OCI-LY7 (cell line): ENCODE data around the gene MARK3. TPM values are rescaled to one million over a fixed set of nuclear protein-coding genes. Genes with fewer than 3 reads are reported as not detected.

ENCODE experiments used
- BruUV-seq: library from RNA; stranded (reverse); fragments of 400-500 nt; replicated peaks from 2 replicates; lab custom pipeline; 2021; lab: Mats Ljungman, UMichigan
- CTCF ChIA-PET: fragments of 300-600 bp; sonication (Branson Sonifier 250); formaldehyde crosslinking; loops from one replicate; lab custom pipeline; 2022; ENCODE audit warnings: antibody characterized with exemption; ENCODE audit not compliant: unreplicated experiment; lab: Charles Lee
- POLR2A ChIA-PET: fragments of 300-600 bp; sonication (Branson Sonifier 250); formaldehyde crosslinking; loops from one replicate; lab custom pipeline; 2022; ENCODE audit warnings: antibody characterized with exemption; lab: Charles Lee
- DNase-seq: peaks from one replicate; pipeline ENCODE4 v3.0.0-alpha.2; 2015; ENCODE audit warnings: low spot score
- H2AFZ ChIP-seq: fragments of 200-600 bp; sonication (generic), shearing (Covaris generic); 2 replicates; pipeline ENCODE4 v1.6.1; 2014; ENCODE audit warnings: mild to moderate bottlenecking, antibody characterized with exemption, low read length, moderate library complexity
- H3K27ac ChIP-seq: fragments of 200-600 bp; sonication (generic); 2 replicates; pipeline ENCODE4 v1.5.1; 2014; ENCODE audit warnings: mixed run types, low read depth, mild to moderate bottlenecking, moderate library complexity, low read length, inconsistent platforms; ENCODE audit not compliant: poor library complexity, severe bottlenecking
- H3K36me3 ChIP-seq: fragments of 200-600 bp; sonication (generic); 2 replicates; pipeline ENCODE4 v1.6.1; 2014; ENCODE audit warnings: mild to moderate bottlenecking, antibody characterized with exemption, low read length, moderate library complexity, mixed read lengths; ENCODE audit not compliant: insufficient read depth
- H3K4me1 ChIP-seq: fragments of 200-600 bp; sonication (generic); 2 replicates; pipeline ENCODE4 v1.5.1; 2014; ENCODE audit warnings: mild to moderate bottlenecking, low read length; ENCODE audit not compliant: insufficient read depth, poor library complexity, severe bottlenecking
- H3K4me2 ChIP-seq: fragments of 200-600 bp; sonication (generic); 2 replicates; pipeline ENCODE4 v1.6.1; 2014; ENCODE audit warnings: mild to moderate bottlenecking, low read length
- H3K4me3 ChIP-seq: fragments of 200-600 bp; sonication (generic); 2 replicates; pipeline ENCODE4 v1.5.1; 2014; ENCODE audit warnings: mild to moderate bottlenecking, low read depth, low read length; ENCODE audit not compliant: poor library complexity, severe bottlenecking
- H3K79me2 ChIP-seq: fragments of 200-600 bp; sonication (generic); 2 replicates; pipeline ENCODE4 v1.6.1; 2016; ENCODE audit warnings: low read depth, mild to moderate bottlenecking, low read length, moderate library complexity, mixed read lengths; ENCODE audit not compliant: insufficient read depth
- H3K9me2 ChIP-seq: fragments of 200-600 bp; sonication (generic); 2 replicates; pipeline ENCODE4 v1.6.1; 2016; ENCODE audit warnings: mild to moderate bottlenecking, low read length, mixed read lengths; ENCODE audit not compliant: insufficient read depth
- H3K9me3 ChIP-seq: fragments of 200-600 bp; sonication (generic); 2 replicates; pipeline ENCODE4 v1.6.1; 2014; ENCODE audit warnings: mild to moderate bottlenecking, mixed run types, low read length, mixed read lengths
- H4K20me1 ChIP-seq: fragments of 200-600 bp; sonication (generic); 2 replicates; pipeline ENCODE4 v1.6.1; 2014; ENCODE audit warnings: mild to moderate bottlenecking, antibody characterized with exemption, low read length, moderate library complexity, mixed read lengths; ENCODE audit not compliant: insufficient read depth
- EZH2phosphoT487 ChIP-seq: fragments of 200-600 bp; sonication (generic); IDR thresholded peaks from 2 replicates; pipeline ENCODE4 v1.6.1; 2018; ENCODE audit warnings: low read depth, borderline replicate concordance, mild to moderate bottlenecking, mixed run types, antibody characterized with exemption, low read length, moderate library complexity, mixed read lengths
- intact Hi-C: fragments of 100-400 bp; cut with micrococcal nuclease; formaldehyde crosslinking; loops from one replicate; pipeline ENCODE4 v1.10.0; 2022; ENCODE audit not compliant: unreplicated experiment
- total RNA-seq, 2 experiments: library from RNA; depleted of rRNA in 1 of 2; stranded (reverse); fragments of >200 nt in 1 of 2; shearing (Covaris generic) in 1 of 2; gene quantifications; 2 replicates each; pipeline ENCODE4 v1.2.3, GENCODE V29; 2014 to 2022
- TF ChIP-seq, protein P1 (sequence below): fragments of 200-600 bp; sonication (generic); conservative IDR thresholded peaks from 2 replicates; pipeline ENCODE4 v1.5.1; 2014; ENCODE audit warnings: mild to moderate bottlenecking, antibody characterized with exemption, low read length, moderate library complexity, mixed read lengths

The MARK3 gene
- total RNA-seq, 2 experiments from 2014 or later = 70.8 to 83.6 TPM

DNA sequence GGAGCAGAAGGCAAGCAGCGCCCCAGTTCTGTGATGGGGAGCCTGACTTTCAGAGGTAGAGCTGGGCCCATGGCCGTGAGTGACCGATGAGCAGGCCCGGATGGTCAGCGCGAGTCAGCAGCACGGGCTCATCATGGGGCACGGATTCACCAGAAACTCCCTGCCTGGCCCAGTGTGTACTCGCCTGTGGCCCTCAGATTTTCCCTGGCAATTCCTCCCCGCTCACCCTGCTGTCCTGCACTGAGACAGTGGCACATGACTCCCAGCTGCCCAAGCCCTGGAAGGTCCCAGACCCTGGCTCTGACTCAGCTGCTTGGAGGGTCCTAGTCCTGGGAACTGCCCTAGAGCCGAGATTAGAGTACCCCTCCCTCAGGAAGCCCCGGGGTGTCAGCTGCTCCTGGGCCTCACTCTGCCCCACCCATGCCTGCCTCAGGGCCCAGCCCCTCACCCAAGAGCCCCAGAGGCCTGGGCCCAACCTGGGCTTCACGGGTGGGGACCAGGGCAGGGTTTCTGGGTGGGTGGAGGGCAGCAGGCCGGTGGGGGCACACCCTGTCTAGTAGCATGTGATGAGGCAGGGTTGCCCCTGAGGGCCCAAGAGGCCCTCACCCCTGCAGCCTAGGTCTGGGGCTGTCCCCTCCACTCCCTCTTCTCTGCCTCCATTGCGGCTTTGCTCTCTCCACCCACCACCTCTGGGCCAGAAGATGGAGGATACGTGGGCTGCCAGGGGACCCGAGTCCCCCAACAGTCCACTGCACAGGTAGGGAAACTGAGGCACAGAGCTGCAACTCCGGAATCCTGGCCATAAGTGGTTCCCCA, 152.2 kb downstream of the MARK3 start:
- Histone ChIP-seq H3K27ac (no peak overlapping the region), H3K9me3 (no peaks in the 10 kb centered on the region), H3K4me3 (no peak overlapping the region), H3K4me2 (no peak overlapping the region), H2AFZ (no peak overlapping the region), H3K9me2 (no peaks in the 10 kb centered on the region), H3K4me1 (no peaks in the 10 kb centered on the region), H4K20me1 (no peaks in the 10 kb centered on the region; the same call in 1 of the 2 replicates), H3K36me3 (peaks cover 15% of the 10 kb centered on the region; the same call in 1 of the 2 replicates), H3K79me2 (no peaks in the 10 kb centered on the region)
- DNase-seq = no peak
- intact Hi-C loops = no loop called here
- POLR2A ChIA-PET = no interaction called here
- CTCF ChIA-PET = no interaction called here
- BruUV-seq = no TSS peak
- TF ChIP-seq, protein P1, sequence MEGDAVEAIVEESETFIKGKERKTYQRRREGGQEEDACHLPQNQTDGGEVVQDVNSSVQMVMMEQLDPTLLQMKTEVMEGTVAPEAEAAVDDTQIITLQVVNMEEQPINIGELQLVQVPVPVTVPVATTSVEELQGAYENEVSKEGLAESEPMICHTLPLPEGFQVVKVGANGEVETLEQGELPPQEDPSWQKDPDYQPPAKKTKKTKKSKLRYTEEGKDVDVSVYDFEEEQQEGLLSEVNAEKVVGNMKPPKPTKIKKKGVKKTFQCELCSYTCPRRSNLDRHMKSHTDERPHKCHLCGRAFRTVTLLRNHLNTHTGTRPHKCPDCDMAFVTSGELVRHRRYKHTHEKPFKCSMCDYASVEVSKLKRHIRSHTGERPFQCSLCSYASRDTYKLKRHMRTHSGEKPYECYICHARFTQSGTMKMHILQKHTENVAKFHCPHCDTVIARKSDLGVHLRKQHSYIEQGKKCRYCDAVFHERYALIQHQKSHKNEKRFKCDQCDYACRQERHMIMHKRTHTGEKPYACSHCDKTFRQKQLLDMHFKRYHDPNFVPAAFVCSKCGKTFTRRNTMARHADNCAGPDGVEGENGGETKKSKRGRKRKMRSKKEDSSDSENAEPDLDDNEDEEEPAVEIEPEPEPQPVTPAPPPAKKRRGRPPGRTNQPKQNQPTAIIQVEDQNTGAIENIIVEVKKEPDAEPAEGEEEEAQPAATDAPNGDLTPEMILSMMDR = no peak
- TF ChIP-seq EZH2phosphoT487 = no peak

- Histone ChIP-seq H3K9me2 (no peaks in the 10 kb centered on the region), H2AFZ (no peak overlapping the region), H4K20me1 (no peaks in the 10 kb centered on the region; the same call in 1 of the 2 replicates), H3K79me2 (no peaks in the 10 kb centered on the region), H3K27ac (no peak overlapping the region), H3K36me3 (peaks cover 13% of the 10 kb centered on the region; the same call in 1 of the 2 replicates), H3K9me3 (no peaks in the 10 kb centered on the region), H3K4me1 (no peaks in the 10 kb centered on the region), H3K4me3 (no peak overlapping the region), H3K4me2 (no peak overlapping the region)
- DNase-seq = no peak
- TF ChIP-seq EZH2phosphoT487 = no peak
- TF ChIP-seq, protein P1 = no peak
- no TSS peak for BruUV-seq
- CTCF ChIA-PET = no interaction called here
- POLR2A ChIA-PET = no interaction called here
- intact Hi-C loops = loop anchor here (2.0 kb wide), 1 partner anchor 24 kb away; no protein-coding TSS in a partner anchor
These were observed 153.3 kb downstream of the MARK3 start for GRCh38 chr14:103538291-103539055.
